IMR-90 (cell line): ENCODE measurements around the gene CSAD.

Experiments used
- CEBPB ChIP-seq: IDR thresholded peaks from 2 replicates; pipeline ENCODE4 v1.6.1; 2012; ENCODE audit warnings: low read depth, low read length, improper control_type of control experiment
- MAFK ChIP-seq: IDR thresholded peaks from 2 replicates; pipeline ENCODE4 v1.6.1; 2012; ENCODE audit warnings: low read depth, low read length, improper control_type of control experiment
- MAZ ChIP-seq: IDR thresholded peaks from 2 replicates; pipeline ENCODE4 v1.6.1; 2012; ENCODE audit warnings: low read depth, mild to moderate bottlenecking, low read length, improper control_type of control experiment, moderate library complexity, borderline replicate concordance
- MXI1 ChIP-seq: IDR thresholded peaks from 2 replicates; pipeline ENCODE4 v1.6.1; 2012; ENCODE audit warnings: low read depth, mild to moderate bottlenecking, low read length, moderate library complexity, borderline replicate concordance
- NFE2L2 ChIP-seq: fragments of 150-350 bp; IDR thresholded peaks from 2 replicates; pipeline ENCODE4 v1.6.1; 2016; ENCODE audit warnings: low read depth, mild to moderate bottlenecking, low read length
- POLR2A ChIP-seq: IDR thresholded peaks from 2 replicates; pipeline ENCODE4 v1.6.1; 2012; ENCODE audit warnings: mild to moderate bottlenecking, low read depth, low read length
- RAD21 ChIP-seq: IDR thresholded peaks from 2 replicates; pipeline ENCODE4 v1.6.1; 2012; ENCODE audit warnings: low read length, improper control_type of control experiment
- RCOR1 ChIP-seq: IDR thresholded peaks from 2 replicates; pipeline ENCODE4 v1.6.1; 2012; ENCODE audit warnings: mild to moderate bottlenecking, low read length, improper control_type of control experiment; ENCODE audit not compliant: insufficient replicate concordance
- RFX5 ChIP-seq: IDR thresholded peaks from 2 replicates; pipeline ENCODE4 v1.8.0; 2012; ENCODE audit warnings: low read depth, mild to moderate bottlenecking, low read length, moderate library complexity
- SMC3 ChIP-seq: fragments of 150-350 bp; IDR thresholded peaks from 2 replicates; pipeline ENCODE4 v1.6.1; 2016; ENCODE audit warnings: low read depth, mild to moderate bottlenecking, antibody characterized with exemption, low read length, moderate library complexity
- TF ChIP-seq, protein P1 (sequence below): conservative IDR thresholded peaks from 2 replicates; pipeline ENCODE4 v1.5.1; 2012; ENCODE audit warnings: mild to moderate bottlenecking, low read depth, low read length, improper control_type of control experiment
- TF ChIP-seq, protein P2 (sequence below): fragments of 150-350 bp; IDR thresholded peaks from 2 replicates; pipeline ENCODE4 v1.6.1; 2017; ENCODE audit warnings: mild to moderate bottlenecking, antibody characterized with exemption, low read length, low read depth

DNA sequence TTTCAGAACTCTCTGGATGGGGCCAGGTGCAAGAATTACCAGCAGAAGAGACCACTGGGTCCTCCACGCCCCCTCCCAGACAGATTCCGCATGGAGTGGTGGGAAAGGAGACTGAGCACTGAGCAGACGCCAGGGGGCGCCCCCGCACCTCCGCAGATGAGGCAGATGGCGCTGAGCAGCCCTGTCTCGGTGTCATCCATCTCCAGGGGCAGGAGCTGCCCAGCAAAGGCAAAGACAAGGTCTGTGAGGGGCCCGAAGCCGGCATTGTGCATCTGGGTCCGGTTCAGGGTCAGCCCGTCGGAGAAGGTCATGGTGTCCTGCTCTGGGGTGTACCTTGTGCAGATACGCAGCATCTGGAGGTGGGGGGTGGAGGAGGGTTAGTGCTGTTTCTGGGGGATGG lies 32.6 kb upstream of the CSAD start:
- TF ChIP-seq, protein P1, sequence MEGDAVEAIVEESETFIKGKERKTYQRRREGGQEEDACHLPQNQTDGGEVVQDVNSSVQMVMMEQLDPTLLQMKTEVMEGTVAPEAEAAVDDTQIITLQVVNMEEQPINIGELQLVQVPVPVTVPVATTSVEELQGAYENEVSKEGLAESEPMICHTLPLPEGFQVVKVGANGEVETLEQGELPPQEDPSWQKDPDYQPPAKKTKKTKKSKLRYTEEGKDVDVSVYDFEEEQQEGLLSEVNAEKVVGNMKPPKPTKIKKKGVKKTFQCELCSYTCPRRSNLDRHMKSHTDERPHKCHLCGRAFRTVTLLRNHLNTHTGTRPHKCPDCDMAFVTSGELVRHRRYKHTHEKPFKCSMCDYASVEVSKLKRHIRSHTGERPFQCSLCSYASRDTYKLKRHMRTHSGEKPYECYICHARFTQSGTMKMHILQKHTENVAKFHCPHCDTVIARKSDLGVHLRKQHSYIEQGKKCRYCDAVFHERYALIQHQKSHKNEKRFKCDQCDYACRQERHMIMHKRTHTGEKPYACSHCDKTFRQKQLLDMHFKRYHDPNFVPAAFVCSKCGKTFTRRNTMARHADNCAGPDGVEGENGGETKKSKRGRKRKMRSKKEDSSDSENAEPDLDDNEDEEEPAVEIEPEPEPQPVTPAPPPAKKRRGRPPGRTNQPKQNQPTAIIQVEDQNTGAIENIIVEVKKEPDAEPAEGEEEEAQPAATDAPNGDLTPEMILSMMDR: peak; percentile 95
- TF ChIP-seq MXI1 (0 out of 2 replicates have a peak, but pooled peaks have one; percentile 46), CEBPB (no peak), MAFK (no peak), POLR2A (0 out of 2 replicates have a peak, but pooled peaks have one; percentile 32), RCOR1 (no peak), RFX5 (no peak), MAZ (peak; percentile 19; the same call in 1 of the 2 replicates), RAD21 (peak; percentile 99), SMC3 (peak; percentile 98), NFE2L2 (no peak)
- TF ChIP-seq, protein P2, sequence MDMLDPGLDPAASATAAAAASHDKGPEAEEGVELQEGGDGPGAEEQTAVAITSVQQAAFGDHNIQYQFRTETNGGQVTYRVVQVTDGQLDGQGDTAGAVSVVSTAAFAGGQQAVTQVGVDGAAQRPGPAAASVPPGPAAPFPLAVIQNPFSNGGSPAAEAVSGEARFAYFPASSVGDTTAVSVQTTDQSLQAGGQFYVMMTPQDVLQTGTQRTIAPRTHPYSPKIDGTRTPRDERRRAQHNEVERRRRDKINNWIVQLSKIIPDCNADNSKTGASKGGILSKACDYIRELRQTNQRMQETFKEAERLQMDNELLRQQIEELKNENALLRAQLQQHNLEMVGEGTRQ: no peak
